Stimulated activated CD4-positive, alpha-beta T cell treated with anti-CD3 and anti-CD28 coated beads, Interleukin-12 subunit alpha, Interleukin-12 subunit beta, amount 100 ng/mL, for 24 hours (primary cell): ENCODE data around the gene DNPH1.

Source experiments
- DNase-seq, 2 experiments: peaks; one replicate each; pipeline ENCODE4 v3.0.0-alpha.2; 2020; ENCODE audit warnings: low read depth in 2 of 2

DNPH1 gene

DNA sequence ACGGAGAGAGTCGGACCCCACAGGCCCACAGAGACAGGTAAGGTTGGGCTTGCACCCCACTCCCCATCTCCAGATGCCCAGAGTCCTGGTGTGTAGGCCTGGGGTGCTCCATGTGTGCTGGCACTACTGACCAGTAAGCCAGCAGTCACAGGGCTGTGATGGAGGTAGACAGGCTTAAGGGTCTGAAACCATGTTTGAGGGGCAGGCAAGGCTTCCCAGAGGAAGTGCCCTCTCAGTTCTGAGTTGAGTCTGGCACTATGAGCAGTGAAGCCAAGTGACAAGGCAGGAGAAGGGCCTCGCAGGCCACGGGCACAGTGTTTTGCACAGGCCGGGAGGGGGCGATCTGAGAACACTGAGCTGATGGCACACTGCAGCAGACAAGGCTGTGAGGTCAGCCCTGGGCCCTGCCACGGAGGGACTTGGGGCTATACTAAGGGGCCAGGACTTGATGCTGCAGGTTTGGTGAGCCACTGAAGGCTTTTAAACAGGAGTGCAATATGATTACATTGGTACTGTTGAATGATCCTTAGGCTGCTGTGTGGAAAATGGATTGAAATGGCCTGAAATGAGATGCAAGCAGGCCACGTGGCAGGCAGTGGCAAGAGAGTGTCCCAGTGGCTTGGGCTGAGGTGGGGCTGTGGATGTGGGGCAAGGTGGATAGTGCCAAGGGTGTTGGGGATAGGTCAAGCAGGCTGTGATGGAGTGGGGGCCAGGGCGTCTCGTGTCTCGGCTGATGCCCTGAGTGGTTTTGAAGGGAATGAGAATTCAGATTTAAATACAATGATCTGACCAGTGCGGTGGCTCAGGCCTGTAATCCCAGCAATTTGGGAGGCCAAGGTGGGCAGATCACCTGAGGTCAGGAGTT, 34.3 kb upstream of the DNPH1 start:
- peak; percentile 53 to 71 for DNase-seq

DNA sequence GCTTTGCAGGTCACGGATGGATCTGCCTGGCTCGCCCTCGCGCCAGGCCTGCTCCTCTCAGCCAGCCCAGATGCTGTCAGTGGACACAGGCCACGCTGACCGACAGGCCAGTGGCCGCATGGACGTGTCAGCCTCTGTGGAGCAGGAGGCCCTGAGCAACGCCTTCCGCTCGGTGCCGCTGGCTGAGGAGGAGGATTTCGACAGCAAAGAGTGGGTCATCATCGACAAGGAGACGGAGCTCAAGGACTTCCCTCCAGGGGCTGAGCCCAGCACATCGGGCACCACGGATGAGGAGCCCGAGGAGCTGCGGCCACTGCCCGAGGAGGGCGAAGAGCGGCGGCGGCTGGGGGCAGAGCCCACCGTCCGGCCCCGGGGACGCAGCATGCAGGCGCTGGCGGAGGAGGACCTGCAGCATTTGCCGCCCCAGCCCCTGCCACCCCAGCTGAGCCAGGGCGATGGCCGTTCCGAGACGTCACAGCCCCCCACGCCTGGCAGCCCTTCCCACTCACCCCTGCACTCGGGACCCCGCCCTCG, 33.6 kb upstream of the DNPH1 start:
- no peak for DNase-seq

GRCh38 chr6:43262000-43262779, 32.9 kb upstream of the DNPH1 start:
- no peak for DNase-seq

- no peak for DNase-seq
These were observed 31.9 kb upstream of the DNPH1 start for GRCh38 chr6:43261198-43261597.

DNA sequence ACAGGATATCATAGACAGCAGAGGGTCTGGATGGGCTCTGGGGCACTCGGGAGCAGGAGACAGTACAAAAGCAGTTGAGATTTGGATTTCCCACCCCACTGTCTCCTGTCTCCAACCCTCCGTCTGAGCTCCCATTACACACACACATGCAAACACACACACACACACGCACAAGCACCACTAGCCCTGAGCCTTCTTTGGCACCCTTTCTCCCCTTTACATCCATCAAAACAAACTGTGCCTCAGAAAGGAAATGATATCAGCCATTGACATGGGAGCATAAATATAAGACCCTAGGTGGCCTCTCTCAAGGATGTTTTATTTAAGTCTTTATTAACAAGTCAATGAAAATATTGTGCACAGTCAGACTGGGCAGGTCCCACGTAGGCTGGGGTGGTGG, 31.5 kb upstream of the DNPH1 start:
- no peak for DNase-seq

GRCh38 chr6:43258807-43259686, 29.8 kb upstream of the DNPH1 start:
- no peak for DNase-seq

DNA sequence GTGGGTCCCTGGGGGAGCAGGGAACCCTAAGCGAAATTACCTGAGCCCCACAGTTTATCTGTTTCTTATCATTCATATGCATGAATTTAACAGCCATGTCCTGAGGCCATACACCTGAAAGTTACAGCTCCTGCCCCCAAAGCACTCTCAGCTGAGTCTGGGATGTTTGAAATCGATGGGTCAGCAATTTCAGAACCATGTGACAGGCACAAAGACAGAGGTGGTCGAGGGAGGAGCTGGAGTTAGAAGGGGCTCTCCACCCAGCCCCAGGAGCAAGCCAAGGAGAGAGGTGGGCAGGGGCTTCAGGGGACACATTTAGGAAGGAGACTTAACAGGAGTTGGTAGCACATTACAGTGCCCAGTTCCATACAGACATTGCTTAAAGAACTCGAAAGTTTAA, 28.9 kb upstream of the DNPH1 start:
- no peak for DNase-seq

- DNase-seq = no peak
These were observed 28.3 kb upstream of the DNPH1 start for GRCh38 chr6:43257367-43258145.

DNA sequence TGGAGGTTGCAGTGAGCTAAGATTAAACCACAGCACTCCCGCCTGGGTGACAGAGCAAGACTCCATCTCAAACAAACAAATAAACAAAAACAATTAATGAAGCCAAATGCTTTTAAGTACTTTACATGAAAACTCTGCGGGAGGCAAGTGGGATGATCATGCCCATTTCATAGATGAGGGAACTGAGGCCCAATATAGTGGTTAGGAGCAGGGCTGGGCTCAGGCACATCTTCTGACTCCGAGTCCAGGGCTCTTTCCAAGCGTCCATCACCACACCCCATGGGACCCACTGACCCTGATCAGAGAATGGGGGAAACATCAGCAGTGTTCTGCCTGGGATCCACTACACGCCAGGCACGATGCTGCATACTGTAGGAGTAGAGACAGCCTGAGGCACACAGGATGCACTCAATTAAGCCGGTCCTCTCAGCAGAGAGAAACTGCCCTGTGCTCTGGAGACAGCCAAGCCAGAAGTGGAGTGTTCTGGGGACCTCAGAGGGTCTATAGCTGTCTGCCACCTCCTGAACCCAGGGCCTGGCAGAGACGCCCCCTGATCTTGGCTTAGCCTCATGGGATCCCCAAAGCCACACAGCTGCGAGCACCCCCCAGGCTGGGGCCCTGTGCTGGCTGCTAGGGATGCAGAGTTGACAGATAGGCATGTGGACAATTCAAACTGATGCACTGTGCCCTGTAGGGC, 27.5 kb upstream of the DNPH1 start:
- no peak for DNase-seq

DNA sequence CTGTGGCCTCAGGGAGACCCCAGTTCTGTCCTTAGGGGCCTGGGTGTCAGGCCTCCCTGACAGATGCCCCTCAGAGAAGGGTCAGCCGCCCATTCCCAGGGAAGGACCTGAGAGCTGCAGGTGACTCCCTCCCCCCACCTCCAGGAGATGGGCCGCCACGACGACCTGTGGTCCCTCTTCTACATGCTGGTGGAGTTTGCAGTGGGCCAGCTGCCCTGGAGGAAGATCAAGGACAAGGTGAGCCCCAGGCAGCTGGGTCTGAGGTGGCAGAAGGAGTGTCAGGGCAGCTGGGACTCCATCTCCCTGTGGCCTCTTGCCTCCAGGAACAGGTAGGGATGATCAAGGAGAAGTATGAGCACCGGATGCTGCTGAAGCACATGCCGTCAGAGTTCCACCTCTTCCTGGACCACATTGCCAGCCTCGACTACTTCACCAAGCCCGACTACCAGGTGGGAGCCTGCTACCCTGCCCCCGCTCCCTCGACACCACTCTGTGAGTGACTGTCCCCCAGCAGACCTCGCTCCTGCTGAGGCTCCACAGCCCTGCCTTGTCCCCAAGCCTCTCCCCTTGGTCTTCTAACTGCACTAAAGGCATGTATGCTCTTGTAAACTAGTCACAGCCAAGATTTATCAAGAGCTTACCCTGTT, 26.2 kb upstream of the DNPH1 start:
- DNase-seq = no peak

DNA sequence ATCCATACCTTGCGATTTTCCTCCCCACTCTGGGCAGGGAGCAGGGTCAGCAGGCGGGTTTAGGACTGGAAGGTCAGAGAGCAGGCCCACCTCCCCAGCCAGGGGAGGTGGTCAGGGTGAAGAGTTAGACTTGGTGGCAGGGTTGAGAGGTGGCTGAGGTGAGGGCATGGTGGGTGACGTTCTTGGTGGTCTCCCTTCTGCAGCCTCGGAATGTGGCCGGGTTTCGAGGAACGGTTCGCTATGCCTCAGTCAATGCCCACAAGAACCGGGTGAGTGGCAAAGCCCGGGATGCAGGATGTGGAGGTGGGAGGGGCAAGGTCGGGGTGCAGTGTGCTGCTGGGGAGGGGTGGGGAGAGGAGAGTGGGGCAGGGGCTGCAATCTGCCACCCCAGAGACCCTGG, 25.6 kb upstream of the DNPH1 start:
- no peak for DNase-seq

DNA sequence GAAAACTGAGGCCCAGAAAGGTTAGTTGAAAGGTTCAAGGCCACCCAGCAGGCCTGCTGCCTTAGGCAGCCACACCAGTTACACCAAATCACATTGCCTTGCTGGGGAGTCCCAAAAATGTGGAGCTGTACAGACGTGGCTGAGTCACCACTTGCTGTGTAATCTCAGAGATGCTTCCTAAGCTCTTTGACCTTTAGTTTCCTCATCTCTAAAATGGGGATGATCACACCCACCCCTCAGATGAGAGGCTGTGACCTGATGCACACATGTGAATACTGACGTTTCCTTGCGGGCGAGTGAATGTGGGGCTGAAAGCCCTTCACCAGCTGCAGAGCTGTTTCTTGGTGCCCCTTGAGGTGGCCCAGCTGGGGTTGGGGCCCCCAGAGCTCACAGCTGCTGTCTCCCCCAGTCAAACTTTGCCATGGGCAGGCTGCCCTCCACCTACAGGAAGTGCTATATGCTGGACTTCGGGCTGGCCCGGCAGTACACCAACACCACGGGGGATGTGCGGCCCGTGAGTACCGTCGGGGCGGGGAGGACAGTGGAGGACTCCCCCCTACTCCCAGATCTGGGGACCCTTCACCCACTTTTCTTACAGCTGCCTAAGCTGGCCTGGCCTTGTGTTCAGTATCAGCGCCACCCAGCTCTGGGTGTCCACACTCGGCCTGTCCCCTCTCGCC, 25.0 kb upstream of the DNPH1 start:
- no peak for DNase-seq

GRCh38 chr6:43253401-43253800, 24.1 kb upstream of the DNPH1 start:
- no peak for DNase-seq

DNA sequence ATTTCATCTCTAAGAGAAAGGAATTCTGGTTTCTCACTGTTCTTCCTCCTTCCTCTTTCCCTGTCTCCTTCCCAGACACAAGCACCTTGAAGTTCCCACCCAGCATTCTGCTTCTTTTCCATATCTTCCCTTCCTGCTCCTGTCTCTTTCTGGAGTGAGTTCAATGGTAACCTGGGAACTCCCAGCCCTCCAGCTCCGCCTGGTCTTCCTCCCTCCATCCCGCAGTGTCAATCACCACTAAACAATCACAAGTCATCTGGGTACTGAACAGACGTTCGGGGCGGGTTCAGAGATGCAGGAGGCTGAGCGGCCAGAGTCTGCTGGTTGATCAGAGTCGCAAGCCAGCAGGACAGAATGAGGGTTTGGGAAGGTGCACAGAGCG, 21.7 kb upstream of the DNPH1 start:
- no peak for DNase-seq

- DNase-seq = no peak
These were observed 19.5 kb upstream of the DNPH1 start for GRCh38 chr6:43248791-43249190.

GRCh38 chr6:43248101-43248500, 18.8 kb upstream of the DNPH1 start:
- DNase-seq = no peak

DNA sequence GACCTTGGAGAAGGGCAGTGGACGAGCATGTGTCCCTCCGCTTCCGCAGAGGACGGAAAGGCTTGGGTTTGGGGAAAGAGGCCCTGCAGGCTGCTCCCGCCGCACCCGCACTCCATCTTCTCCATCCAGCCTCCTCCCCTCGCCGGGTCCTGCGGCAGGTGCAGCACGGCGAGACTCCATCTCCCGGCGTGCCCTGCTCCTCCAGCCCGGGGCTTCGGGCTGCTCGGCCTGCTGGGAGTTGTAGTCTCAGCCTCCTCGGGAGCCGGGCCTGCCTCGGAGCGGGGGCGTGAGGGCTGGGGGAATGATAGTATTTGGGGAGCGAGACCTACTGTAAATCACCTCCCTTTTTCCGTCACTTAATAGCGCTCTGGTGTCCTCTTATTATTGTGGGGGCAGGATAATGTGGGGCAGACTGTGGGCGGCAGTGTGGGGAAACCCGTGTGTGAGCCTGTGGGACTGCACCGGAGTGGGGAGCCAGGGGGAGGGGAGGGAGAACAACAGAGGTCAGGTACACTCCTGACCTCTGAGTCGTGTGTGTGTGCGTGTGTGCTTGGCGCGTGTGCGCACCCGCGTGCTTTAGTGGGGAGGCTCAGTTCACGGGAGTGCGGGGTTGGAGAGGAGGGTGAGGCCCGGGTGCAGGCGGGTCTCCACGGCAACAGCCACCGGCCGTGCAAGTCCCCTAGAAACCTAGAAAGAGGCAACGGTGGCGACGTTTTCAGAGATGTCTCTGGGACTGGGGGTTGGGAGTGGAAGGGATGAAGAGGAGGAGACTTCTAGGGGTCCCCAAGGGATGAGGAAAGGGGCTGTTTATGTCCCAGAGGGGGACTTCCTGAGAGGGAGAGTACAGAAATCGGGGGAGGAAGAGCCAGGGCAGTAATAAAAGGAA, 18.1 kb upstream of the DNPH1 start:
- DNase-seq = peak; percentile 68 to 78
